Articular chondrocyte of knee joint (primary cell): ENCODE results near the gene TEAD1. TPM values are rescaled to one million over a fixed set of nuclear protein-coding genes. Genes with fewer than 3 reads are reported as not detected.

ENCODE experiments used
- small RNA-seq: library from RNA; depleted of rRNA; stranded (forward); fragments of <200 nt; gene quantifications from one replicate; pipeline ENCODE3, GENCODE V24; 2012
- total RNA-seq: library from RNA; depleted of rRNA; stranded (reverse); fragments of >200 nt; gene quantifications from 2 replicates; pipeline ENCODE4 v1.2.3, GENCODE V29; 2012

The TEAD1 gene
- total RNA-seq, result 145 and 177 TPM in 2 replicates

GRCh38 chr11:12673924-12674570 lies at the start of gene TEAD1:
Gene TEAD1 (plus strand): TSS chr11:12674421.

Small RNA genes lying within 50 kb of the gene (small RNA-seq; reads per million reads assigned to genes)
- not detected for gene RF00424
